Left colon (tissue), 2 donors: ENCODE results near the gene SFT2D1. TPM values are rescaled to one million over a fixed set of nuclear protein-coding genes. Genes with fewer than 3 reads are reported as not detected.
A peak's percentile ranks its signal among the peaks of the same experiment; 100 is the strongest.

Experiments used
- ATAC-seq: fragments of 200-7000 bp; cut with Tn5 transposase; one replicate; pipeline ENCODE4 v1.9.1; 2020; ENCODE audit warnings: mild to moderate bottlenecking, moderate library complexity
- DNase-seq, 2 donors: peaks; one replicate each; pipeline ENCODE4 v3.0.0-alpha.2; 2020
- intact Hi-C, 2 donors: fragments of 100-400 bp; cut with DNase I in 1 of 2; cut with micrococcal nuclease in 1 of 2; formaldehyde crosslinking; loops; one replicate each; pipeline versions ENCODE4 v1.11.2 to v1.14.0; 2022; cut with DNase I, micrococcal nuclease
- total RNA-seq, 2 donors: library from RNA; stranded (reverse); fragmentation: NEBNext Ultra II Directional; extraction: Animal tissue kit (Norgen Biotek cat#: 25700); gene quantifications; one replicate each; pipeline ENCODE4 v1.2.1, GENCODE V29; 2021
- donor health status: DM: no; HTN: no; CAD: no.
- donor health status: DM: yes; HTN: yes; CAD: no.

The SFT2D1 gene
- total RNA-seq, 2 donors from 2014 or later, result 57.7 to 64.7 TPM

GRCh38 chr6:166314454-166314853, 27.9 kb downstream of the SFT2D1 start:
- ATAC-seq (no peak), DNase-seq (no peak)
- intact Hi-C loops, result no loop called here

GRCh38 chr6:166313255-166314070, 28.9 kb downstream of the SFT2D1 start:
- DNase-seq (peak in 1 of 2 donors; percentile 62), ATAC-seq (peak; percentile 76)
- intact Hi-C loops, result no loop called here

GRCh38 chr6:166312832-166313231, 29.5 kb downstream of the SFT2D1 start:
- DNase-seq (no peak), ATAC-seq (no peak)
- intact Hi-C loops, result no loop called here

- DNase-seq (no peak), ATAC-seq (no peak)
- intact Hi-C loops, result no loop called here
Measured at GRCh38 chr6:166310634-166311033, 31.7 kb downstream of the SFT2D1 start.

- intact Hi-C loops, result no loop called here
- ATAC-seq (no peak), DNase-seq (no peak)
Measured at GRCh38 chr6:166309977-166310376, 32.4 kb downstream of the SFT2D1 start.

GRCh38 chr6:166308769-166309589, 33.4 kb downstream of the SFT2D1 start:
- intact Hi-C loops, result no loop called here
- ATAC-seq (peak; percentile 62), DNase-seq (no peak)

- intact Hi-C loops, result no loop called here
- DNase-seq (no peak), ATAC-seq (peak; percentile 57)
Measured at GRCh38 chr6:166308033-166308768, 34.1 kb downstream of the SFT2D1 start, which contains the start of gene PRR18. PRR18 (minus strand) TSS chr6:166308392; CDS start chr6:166308142, 250 bp downstream.

GRCh38 chr6:166307082-166308032, 35.0 kb downstream of the SFT2D1 start:
- DNase-seq (peak in 1 of 2 donors; percentile 23), ATAC-seq (peak; percentile 57)
- intact Hi-C loops, result no loop called here

GRCh38 chr6:166306378-166307081, 35.8 kb downstream of the SFT2D1 start:
- no peak for DNase-seq
- intact Hi-C loops, result no loop called here
- no peak for ATAC-seq

GRCh38 chr6:166305562-166306117, 36.7 kb downstream of the SFT2D1 start:
- ATAC-seq (no peak), DNase-seq (no peak)
- intact Hi-C loops, result no loop called here

- intact Hi-C loops, result no loop called here
- ATAC-seq (no peak), DNase-seq (no peak)
Measured at GRCh38 chr6:166304106-166304505, 38.2 kb downstream of the SFT2D1 start.

- no peak for ATAC-seq
- intact Hi-C loops, result no loop called here
- no peak for DNase-seq
Measured at GRCh38 chr6:166301611-166302529, 40.5 kb downstream of the SFT2D1 start.

GRCh38 chr6:166300357-166300987, 41.9 kb downstream of the SFT2D1 start:
- intact Hi-C loops, result no loop called here
- DNase-seq (no peak), ATAC-seq (no peak)

GRCh38 chr6:166297606-166298005, 44.7 kb downstream of the SFT2D1 start:
- ATAC-seq (no peak), DNase-seq (no peak)
- intact Hi-C loops, result no loop called here

GRCh38 chr6:166296035-166296883, 46.1 kb downstream of the SFT2D1 start:
- intact Hi-C loops, result no loop called here
- DNase-seq (no peak), ATAC-seq (no peak)
